Transverse colon (tissue), 3 donors: ENCODE data around the gene TARM1.

Experiments used
- CTCF ChIP-seq, 5 experiments: fragments of 200-600 bp in 3 of 5; fragments of 450-650 bp in 2 of 5; sonication (generic) in 3 of 5; IDR thresholded peaks; 1 replicate in 2 of 5; 2 replicates in 3 of 5; pipeline ENCODE4 v1.5.1; 2016 to 2017; ENCODE audit warnings: antibody characterized with exemption in 5 of 5, inconsistent platforms in 3 of 5, mild to moderate bottlenecking in 2 of 5, moderate library complexity in 1 of 5
- POLR2A ChIP-seq: fragments of 450-650 bp; IDR thresholded peaks from one replicate; pipeline ENCODE4 v1.6.1; 2016; ENCODE audit warnings: antibody characterized with exemption, mild to moderate bottlenecking, moderate library complexity

GRCh38 chr19:54074851-54075250 is 6.3 kb downstream of the TARM1 start:
- TF ChIP-seq POLR2A (no peak), CTCF (IDR thresholded peaks at IDR 0.05) (no peak)
